ENCODE measurements around the gene GNL2. TPM values are rescaled to one million over a fixed set of nuclear protein-coding genes. Genes with fewer than 3 reads are reported as not detected.

The GNL2 gene
- total and polyA plus RNA-seq, 10 of the 15 experiments (the other 5 are each of a cell fraction or from before 2014, with no cell fraction given): 64.2 to 167 (median 88.2) TPM

- intact Hi-C loops (cut with micrococcal nuclease; ENCODE audit: unreplicated experiment): loop anchor here (5.0 kb wide), 1 partner anchor 42 kb away; the partner anchor contains the start of gene MEAF6
- peak; percentile 70 for DNase-seq (ENCODE audit: low read depth, low spot score)
- FAIRE-seq: peak; percentile 79
- POLR2A ChIA-PET: interaction anchor here (0.5 to 1.8 kb wide), 7 partner anchors 10 to 122 kb away, joined by 3 to 9 read pairs (median 4); partner anchors contain the start of genes MEAF6 and ZC3H12A
- Histone ChIP-seq H4K20me1 (ENCODE audit: control insufficient read depth, insufficient read depth) (no peaks in the 10 kb centered on the region), H3K27ac (ENCODE audit: control insufficient read depth, insufficient read depth) (peak within 1 kb of the TSS; percentile 58), H3K4me3 (peak within 1 kb of the TSS; percentile 97), H3K9ac (ENCODE audit: control insufficient read depth, insufficient read depth, low read length) (peak within 1 kb of the TSS; percentile 78), H3K27me3 (replicated peaks in 1 of 2; ENCODE audit: control insufficient read depth in 2 of 2, insufficient read depth in 2 of 2, low read length in 1 of 2) (no peaks in the 10 kb centered on the region), H2AFZ (ENCODE audit: control insufficient read depth, low read depth, low read length) (peak within 1 kb of the TSS; percentile 66), H3K4me1 (ENCODE audit: control insufficient read depth, insufficient read depth, low read length) (peaks cover 6% of the 10 kb centered on the region; the same call in 1 of the 2 replicates), H3K36me3 (ENCODE audit: control insufficient read depth in 2 of 2, insufficient read depth in 2 of 2, low read length in 1 of 2) (no peaks in the 10 kb centered on the region; a peak in 1 of 4 replicates), H3K9me3 (replicated peaks; ENCODE audit: control insufficient read depth, insufficient read depth, low read length) (peaks cover 2% of the 10 kb centered on the region; the same call in 1 of the 3 replicates), H3K79me2 (ENCODE audit: control insufficient read depth, insufficient read depth, low read length) (peaks cover 18% of the 10 kb centered on the region), H3K4me2 (ENCODE audit: control insufficient read depth, insufficient read depth) (peak within 1 kb of the TSS; percentile 73)
- in situ Hi-C loops (cut with MboI): no loop called here
- SMC1A ChIA-PET (ENCODE audit: uncharacterized antibody, unreplicated experiment): interaction anchor here (0.6 to 1.9 kb wide), 7 partner anchors 32 to 252 kb away, joined by 3 to 7 read pairs (median 3); a partner anchor contains a TSS
- ATAC-seq: peak; percentile 97
- WGBS (ENCODE audit: insufficient coverage, insufficient replicate concordance, low lambda C conversion rate, missing lambda C conversion rate): 13% methylated on average over 53 of the region's 54 CpGs
- RAD21 ChIA-PET (ENCODE audit: unreplicated experiment): interaction anchor here (0.6 to 1.4 kb wide), 6 partner anchors 39 to 137 kb away, joined by 3 to 5 read pairs (median 3); partner anchors contain the start of genes GNL2 and MEAF6
- CTCF ChIA-PET: interaction anchor here (0.5 to 2.3 kb wide), 10 partner anchors 10 to 1106 kb away, joined by 3 to 8 read pairs (median 4); partner anchors contain the start of gene MEAF6
- BruUV-seq (replicated peaks): no TSS peak
- TF ChIP-seq NR2C2 (IDR thresholded peaks at IDR 0.05; ENCODE audit: borderline replicate concordance, control insufficient read depth, insufficient read length, low read depth): peak; percentile 69
- TF ChIP-seq SMAD5 (IDR thresholded peaks at IDR 0.05; ENCODE audit: low read depth): peak; percentile 38; the same call in 1 of the 2 replicates
- TF ChIP-seq MXI1 (IDR thresholded peaks at IDR 0.05; ENCODE audit: low read depth, low read length): peak; percentile 77
- TF ChIP-seq SUPT20H (IDR thresholded peaks at IDR 0.05; ENCODE audit: borderline replicate concordance, control insufficient read depth, low read depth, low read length): no peak
- peak; percentile 78 for TF ChIP-seq IKZF1 (conservative IDR thresholded peaks at IDR 0.05)
- TF ChIP-seq CREM (IDR thresholded peaks at IDR 0.05; ENCODE audit: low read depth): peak; percentile 93
- no peak for TF ChIP-seq TCF7 (IDR thresholded peaks at IDR 0.05; ENCODE audit: borderline replicate concordance)
- TF ChIP-seq ESRRA (IDR thresholded peaks at IDR 0.05; ENCODE audit: low read length): no peak
- peak; percentile 69 for TF ChIP-seq SIX5 (IDR thresholded peaks at IDR 0.05; ENCODE audit: low read depth, low read length, severe bottlenecking)
- TF ChIP-seq PRDM15 (CRISPR knock-in tag; IDR thresholded peaks at IDR 0.05): no peak
- TF ChIP-seq SRF (IDR thresholded peaks at IDR 0.05; ENCODE audit: low read depth in 2 of 2, low read length in 2 of 2): peak in 1 of 2 experiments; percentile 39; a peak in 1 of 4 replicates
- TF ChIP-seq NR2F1 (conservative IDR thresholded peaks at IDR 0.05): 0 out of 2 replicates have a peak, but pooled peaks have one; percentile 31
- TF ChIP-seq TARDBP (IDR thresholded peaks at IDR 0.05; ENCODE audit: borderline replicate concordance): 0 out of 2 replicates have a peak, but pooled peaks have one; percentile 64
- TF ChIP-seq POU2F2 (IDR thresholded peaks at IDR 0.05; ENCODE audit: borderline replicate concordance, low read depth, low read length): 0 out of 3 replicates have a peak, but pooled peaks have one; percentile 62
- TF ChIP-seq IRF4 (IDR thresholded peaks at IDR 0.05; ENCODE audit: low read depth, low read length): no peak
- TF ChIP-seq GATAD2B (conservative IDR thresholded peaks at IDR 0.05; ENCODE audit: low read depth): no peak; the same call in 1 of the 2 replicates
- peak; percentile 88 for TF ChIP-seq POLR2AphosphoS5 (IDR thresholded peaks at IDR 0.05; ENCODE audit: low read length)
- TF ChIP-seq JUND (IDR thresholded peaks at IDR 0.05; ENCODE audit: low read depth, low read length): no peak
- peak; percentile 64 for TF ChIP-seq RUNX3 (IDR thresholded peaks at IDR 0.05; ENCODE audit: low read length)
Measured at GRCh38 chr1:37553927-37554808, 41.6 kb downstream of the GNL2 start, which contains the start of gene SNIP1. Gene SNIP1 (minus strand): TSS chr1:37554293. CDS start chr1:37554229, 64 bp downstream.
